Fibroblast of the aortic adventitia (primary cell): ENCODE measurements around the gene ATP8B3. TPM values are rescaled to one million over a fixed set of nuclear protein-coding genes. Genes with fewer than 3 reads are reported as not detected.

Source experiments
- DNase-seq: peaks from one replicate; pipeline ENCODE4 v3.0.0-alpha.2; 2010; ENCODE audit warnings: low read depth
- H3K4me3 ChIP-seq: 2 replicates; pipeline ENCODE4 v1.5.1; 2011; ENCODE audit warnings: low read depth, mild to moderate bottlenecking, control low read depth, low read length, moderate library complexity
- total RNA-seq: library from RNA; depleted of rRNA; stranded (reverse); fragments of >200 nt; gene quantifications from 2 replicates; pipeline ENCODE4 v1.2.3, GENCODE V29; 2012; ENCODE audit warnings: low replicate concordance
- TF ChIP-seq, protein P1 (sequence below): IDR thresholded peaks from 2 replicates; pipeline ENCODE4 v1.5.1; 2011; ENCODE audit warnings: mild to moderate bottlenecking, low read length, control low read depth, inconsistent platforms; ENCODE audit not compliant: insufficient read depth

Gene ATP8B3
- total RNA-seq, 1 donor = 3.3 TPM

DNA sequence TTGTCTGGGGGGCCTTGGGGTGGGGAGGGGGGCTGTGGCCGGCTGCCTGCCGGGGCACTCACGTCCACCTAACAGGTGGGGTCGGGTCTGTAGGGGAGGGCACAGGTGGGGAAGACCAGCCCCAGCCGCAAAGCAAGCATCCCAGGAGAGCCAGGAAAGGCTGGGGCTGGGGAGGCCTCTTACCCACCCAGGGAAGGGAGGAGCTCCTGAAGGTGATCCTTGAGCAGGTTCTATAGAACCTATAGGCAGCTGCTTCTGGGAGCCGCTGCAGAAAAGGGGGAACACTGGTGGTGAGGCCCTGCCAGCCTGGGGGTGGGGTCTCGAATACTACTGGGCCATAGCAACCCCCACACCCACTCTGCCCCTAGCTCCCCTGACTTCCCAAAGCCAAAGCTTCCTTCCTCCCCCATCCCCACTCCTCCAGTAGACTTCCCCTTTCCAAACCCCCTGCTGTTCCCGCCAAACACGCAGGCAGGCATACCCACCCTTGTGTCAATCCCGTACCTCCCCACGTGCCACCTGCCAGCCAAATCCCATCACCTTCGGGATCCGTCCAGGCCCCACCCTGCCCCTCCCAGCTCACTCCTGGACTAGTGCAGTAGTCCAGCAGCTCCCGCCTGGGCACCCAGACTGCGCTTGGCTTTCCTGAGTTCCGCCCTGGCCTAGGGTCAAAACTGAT is 45.7 kb upstream of the ATP8B3 start:
- H3K4me3 ChIP-seq = peak overlapping the region; percentile 58

DNA sequence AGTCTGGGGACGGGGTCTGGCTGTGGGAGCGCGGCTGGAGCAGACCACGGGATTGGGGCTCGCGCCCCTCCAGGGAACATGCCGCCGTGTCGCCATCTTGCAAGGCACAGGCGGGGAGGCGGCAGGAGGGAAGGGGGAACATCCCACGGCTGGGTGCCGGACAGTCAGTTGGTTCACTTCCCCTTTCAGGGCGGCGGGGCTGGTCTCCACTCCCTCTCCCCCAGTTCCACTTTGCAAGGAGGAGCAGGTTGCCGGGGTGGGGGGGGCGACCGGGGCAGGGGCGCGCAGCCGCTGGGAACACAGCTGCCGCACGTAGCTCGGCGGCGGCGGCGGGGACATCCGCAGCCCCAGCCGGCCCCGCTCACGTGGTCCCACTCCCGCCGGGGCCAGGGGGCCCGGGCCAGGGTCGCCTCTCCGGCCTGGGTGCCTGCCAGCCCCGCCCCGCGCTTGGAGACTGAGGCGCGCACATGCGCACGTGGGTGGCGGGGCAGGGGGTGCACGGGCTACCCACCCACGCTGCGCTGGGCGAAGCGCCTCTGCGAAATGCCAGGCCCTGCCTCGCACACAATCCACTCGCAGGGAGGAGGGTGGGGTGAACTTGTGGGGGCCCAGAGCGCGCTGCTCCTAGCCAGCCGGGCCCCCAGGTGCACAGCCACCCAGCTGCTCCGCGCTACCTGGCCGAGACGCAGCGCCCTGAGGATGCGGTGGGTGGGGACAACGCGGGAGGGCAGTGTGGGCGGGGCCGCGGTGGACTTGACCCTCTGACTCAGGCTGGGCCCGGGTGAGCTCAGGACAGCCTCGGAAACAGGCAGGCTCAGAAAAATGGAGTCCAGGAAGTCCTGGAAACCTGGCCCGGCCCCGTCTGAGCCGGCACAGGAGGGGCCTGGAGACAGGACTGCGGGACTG is 44.9 kb upstream of the ATP8B3 start:
- peak overlapping the region; percentile 60 for H3K4me3 ChIP-seq
- TF ChIP-seq, protein P1, sequence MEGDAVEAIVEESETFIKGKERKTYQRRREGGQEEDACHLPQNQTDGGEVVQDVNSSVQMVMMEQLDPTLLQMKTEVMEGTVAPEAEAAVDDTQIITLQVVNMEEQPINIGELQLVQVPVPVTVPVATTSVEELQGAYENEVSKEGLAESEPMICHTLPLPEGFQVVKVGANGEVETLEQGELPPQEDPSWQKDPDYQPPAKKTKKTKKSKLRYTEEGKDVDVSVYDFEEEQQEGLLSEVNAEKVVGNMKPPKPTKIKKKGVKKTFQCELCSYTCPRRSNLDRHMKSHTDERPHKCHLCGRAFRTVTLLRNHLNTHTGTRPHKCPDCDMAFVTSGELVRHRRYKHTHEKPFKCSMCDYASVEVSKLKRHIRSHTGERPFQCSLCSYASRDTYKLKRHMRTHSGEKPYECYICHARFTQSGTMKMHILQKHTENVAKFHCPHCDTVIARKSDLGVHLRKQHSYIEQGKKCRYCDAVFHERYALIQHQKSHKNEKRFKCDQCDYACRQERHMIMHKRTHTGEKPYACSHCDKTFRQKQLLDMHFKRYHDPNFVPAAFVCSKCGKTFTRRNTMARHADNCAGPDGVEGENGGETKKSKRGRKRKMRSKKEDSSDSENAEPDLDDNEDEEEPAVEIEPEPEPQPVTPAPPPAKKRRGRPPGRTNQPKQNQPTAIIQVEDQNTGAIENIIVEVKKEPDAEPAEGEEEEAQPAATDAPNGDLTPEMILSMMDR = no peak

More for the DNA sequence above, 45.7 kb upstream of the ATP8B3 start:
- DNase-seq = no peak
- TF ChIP-seq, protein P1 = no peak

DNA sequence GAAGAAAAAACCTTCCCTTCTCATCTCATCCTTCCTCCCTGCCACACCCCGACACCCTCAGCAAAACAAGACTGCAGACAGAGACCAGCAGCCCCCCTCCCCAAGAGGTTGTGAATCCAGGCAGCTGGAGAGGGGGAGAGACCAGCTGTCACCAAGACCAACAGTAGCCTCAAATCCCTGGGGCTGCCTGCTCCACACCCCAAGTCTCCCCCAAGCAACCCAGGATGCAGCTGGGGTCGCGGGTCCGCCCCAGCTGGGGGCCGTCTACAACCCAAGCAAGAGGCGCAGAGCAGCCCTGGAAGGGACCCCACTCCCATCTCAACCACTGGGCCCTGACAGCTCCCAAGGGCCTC is 44.2 kb upstream of the ATP8B3 start:
- DNase-seq = no peak
- TF ChIP-seq, protein P1 = no peak
- H3K4me3 ChIP-seq = peak overlapping the region; percentile 60

More for the DNA sequence above, 44.9 kb upstream of the ATP8B3 start:
- peak; percentile 66 for DNase-seq

DNA sequence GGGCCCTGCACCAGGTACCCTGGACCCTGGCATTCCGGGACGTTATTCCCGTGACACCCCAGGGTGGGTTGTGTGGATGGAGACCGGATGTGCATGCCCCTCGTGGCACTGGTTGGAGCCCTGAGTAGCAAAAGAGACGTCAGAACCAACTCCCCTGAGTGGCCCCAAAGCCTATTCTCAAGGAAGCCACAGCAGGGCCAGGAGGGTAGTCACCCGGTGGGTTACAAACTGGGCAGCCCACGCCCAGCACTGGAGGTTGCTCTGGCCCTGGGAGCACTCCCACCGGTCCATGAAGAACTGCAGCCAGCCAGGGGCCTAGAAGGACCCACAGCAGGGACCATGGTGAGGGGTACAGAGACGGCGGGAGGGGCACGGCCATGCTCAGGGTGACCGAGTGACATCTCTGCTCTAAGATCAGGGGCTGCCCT is 43.8 kb upstream of the ATP8B3 start:
- peak overlapping the region; percentile 60 for H3K4me3 ChIP-seq
- DNase-seq = peak; percentile 37
- TF ChIP-seq, protein P1 = no peak

DNA sequence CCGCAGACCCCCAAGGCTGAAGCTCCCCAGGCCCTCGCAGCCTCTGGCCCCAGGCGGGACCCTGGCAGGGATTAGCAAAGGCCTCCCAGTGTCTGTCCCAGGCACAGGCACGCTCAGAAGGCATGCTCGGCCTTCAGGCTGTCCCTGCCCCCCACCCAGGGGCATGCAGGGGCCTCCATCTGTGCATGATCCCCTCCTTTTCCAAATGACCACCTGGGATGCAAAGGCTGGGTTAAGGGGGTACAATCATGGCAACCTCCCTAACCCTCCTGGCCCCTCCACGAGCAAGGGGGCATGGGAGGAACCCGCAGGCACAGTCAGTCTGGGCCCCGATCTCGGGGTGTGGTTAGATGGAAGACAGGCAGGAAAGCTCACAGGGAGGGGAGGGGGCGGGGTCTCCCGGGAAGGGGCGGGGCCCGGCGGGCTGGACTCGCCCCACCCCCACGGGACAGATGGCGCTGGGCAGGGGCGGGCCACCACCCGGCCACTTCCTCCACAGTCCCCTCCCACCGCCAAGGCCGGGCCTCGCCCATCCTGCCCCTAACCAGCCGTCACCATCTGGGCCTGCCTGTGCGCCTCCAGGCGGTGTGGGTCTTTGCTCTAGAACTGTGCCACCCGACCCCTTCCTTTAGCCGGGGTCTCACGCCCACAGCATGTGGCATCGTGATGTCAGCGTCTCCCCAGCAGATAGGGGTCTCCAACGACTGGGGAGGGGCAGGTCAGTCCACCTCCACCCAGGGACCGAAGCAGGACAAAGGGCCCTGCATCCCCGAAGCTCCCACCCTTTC is 43.2 kb upstream of the ATP8B3 start:
- DNase-seq = peak; percentile 85
- TF ChIP-seq, protein P1 = no peak
- peak overlapping the region; percentile 60 for H3K4me3 ChIP-seq

DNA sequence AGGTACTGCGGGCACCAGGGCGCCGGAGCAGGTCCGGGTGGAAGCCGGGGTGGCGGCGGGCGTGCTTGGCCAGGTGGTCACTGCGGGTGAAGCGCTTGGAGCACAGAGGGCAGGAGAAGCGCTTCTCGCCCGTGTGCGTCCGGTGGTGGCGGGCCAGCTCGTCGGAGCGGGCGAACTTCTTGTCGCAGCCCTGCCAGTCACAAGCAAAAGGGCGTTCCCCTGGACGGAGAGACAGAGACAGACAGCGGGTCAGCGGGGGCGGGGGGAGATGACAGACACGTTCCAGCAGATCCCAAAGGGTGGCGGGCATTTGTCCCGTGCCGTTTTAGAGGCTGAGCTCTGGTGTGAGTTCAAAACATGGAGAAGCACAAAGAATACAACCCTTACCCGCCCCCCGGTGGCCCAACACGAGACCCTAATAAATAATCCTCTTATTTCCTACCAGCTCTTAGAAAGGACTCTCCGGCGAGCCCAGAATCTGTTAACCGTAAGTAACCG is 42.5 kb upstream of the ATP8B3 start:
- H3K4me3 ChIP-seq = peak overlapping the region; percentile 48
- no peak for DNase-seq
- TF ChIP-seq, protein P1 = no peak
